DMS53 (cell line): ENCODE measurements around the gene UMODL1.

ENCODE experiments used
- DNase-seq: peaks from one replicate; lab custom pipeline; 2025; lab: John Stamatoyannopoulos, UW

The UMODL1 gene

DNA sequence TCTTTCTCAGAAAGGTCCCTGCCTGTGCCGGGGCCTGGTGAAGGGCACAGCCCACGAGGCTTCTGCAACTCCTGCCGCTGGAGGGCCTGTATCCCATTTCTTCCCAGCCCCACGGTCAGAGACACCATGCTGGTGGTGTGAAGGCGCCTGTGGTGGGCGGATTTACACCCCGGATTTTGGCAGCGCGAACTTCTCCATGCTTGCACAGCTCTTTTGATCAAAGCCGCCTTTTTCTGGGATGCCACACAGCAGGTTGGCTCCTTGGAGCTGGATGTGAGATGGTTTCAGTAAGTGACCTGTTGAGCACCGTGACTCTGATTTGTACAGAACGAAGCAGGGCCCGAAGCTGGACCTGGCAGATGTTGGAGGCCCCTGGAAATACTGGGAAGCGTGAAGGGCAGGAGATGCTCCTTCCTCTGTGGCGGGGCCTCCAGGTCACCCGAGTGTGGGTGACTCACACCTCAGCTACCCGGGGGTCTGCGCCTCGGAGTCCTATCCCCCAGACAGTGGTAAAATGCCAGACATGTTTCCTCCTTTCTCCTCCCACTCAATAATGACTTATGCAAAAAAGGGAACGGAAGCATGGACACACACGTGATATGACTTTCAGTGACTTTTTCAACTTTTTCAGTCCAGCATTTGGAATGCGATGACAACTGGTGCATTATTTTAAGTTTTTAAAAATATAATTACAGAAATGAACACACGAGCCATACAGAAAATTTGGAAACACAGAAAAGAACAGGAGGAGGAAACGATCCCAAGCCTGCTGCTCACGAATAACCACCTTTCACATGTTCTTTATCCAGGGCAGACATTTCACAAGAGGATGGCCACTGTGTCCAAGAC, 9.0 kb downstream of the UMODL1 start:
- no peak for DNase-seq

DNA sequence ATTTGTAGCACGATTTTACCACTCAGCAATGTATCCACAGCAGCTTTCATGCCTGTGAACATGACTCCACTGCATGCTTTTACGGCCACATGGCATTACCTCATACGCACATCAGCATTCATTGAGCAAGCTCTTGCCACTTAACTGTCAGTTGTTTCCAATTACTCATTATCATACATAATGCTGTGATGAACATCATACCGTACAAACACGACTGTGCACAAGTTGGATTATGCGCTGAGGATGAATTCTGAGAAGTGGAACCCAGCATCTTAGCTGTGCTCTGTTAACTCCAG, 9.6 kb downstream of the UMODL1 start:
- DNase-seq: no peak

DNA sequence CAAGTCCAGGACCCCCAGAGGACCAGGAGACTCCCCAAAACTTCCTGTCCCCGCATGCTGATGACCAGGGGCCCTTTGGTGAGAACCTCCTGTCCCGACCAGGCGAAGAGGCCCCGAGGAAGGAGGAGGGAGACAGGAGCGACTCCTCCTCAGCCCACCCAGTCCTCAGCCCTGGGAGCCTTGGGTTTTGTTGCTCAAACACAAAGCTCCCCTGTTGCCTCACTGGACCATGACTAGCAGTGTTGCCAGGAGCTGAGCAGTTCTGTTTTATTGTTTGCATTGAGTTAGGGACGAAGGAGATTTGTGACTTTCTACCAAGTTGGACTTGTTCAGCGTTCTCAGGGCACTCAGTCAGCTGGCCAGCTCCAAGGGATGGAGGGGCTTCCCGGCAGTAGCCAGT, 10.0 kb downstream of the UMODL1 start:
- DNase-seq: no peak

DNA sequence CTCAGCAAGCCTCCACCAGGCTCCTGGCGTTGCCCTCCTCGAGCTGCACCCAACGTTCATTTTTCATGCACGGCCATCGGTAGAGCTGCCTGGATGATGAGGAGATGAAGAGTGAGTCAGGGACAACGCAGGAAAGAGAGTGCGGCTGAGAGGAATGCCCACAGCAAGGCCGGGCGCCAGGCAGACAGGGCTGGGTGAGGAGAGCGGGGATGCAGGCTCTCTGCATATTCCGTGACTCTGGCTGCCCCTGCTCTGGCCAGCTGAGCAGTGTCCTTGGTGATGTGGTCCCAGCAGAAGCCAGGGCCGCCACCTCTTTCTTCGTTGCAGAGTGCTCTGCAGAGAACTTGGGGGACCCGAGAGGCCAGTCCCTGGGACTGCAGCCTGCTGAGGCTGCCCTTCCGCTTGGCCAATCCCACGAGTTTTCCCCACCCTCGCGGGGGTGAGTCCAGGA, 10.8 kb downstream of the UMODL1 start:
- DNase-seq: no peak

DNA sequence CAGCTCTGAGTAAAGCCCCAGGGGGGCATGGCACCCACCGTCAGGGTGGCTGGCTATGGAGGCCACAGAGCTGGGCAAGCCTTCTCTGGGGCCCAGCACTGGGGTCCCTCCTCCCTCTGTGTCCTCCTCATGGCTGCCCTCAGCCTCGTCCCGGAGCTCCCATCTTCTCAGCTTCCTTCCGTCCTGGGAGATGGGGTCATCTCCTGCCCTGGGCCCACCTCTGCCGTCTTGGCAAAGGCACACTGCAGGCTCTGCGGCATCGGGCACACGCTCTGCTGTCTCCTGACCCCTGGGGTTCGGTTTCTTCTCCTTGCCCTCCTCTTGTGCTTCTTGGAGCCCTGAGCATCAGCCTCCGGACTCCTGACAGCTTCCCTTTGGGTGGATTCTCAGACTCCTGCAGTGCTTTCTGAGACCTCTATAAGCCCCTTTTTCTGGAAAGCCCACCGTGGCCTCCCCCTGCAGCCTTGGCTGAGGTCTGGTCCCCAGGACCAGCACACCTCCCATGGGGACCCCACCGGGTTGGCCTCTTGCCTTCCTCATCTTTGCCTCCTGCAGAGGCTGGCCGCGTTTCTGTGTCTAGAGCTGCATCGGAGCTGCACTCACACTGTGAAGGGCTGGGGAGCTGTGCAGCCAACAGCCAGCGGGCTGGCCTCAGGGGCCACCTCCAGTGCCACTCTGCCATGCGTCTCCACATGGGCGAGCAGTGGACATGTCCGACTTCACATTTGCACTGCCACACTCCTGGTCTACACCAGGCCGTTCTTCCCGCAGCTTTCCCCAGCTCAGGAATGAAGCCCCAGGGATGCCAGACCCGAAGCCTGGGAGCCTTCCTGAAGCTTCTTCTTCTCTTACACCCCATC, 11.6 kb downstream of the UMODL1 start:
- DNase-seq: no peak

DNA sequence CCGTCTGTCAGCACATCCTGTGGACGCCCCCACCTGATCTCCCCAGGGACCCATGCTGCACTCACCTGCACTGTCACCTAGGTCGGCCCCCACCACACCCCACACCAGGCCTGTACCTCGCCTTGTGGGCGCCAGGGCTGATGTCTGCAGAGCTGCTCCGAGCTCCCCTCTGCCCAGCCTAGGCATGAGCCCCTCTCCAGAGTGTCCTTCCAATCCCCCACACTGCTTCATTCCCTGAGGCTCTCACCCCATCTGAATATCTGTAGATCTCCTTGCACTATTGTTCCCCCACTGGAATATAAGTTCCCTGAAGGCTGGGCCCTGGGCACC, 12.2 kb downstream of the UMODL1 start:
- no peak for DNase-seq

DNA sequence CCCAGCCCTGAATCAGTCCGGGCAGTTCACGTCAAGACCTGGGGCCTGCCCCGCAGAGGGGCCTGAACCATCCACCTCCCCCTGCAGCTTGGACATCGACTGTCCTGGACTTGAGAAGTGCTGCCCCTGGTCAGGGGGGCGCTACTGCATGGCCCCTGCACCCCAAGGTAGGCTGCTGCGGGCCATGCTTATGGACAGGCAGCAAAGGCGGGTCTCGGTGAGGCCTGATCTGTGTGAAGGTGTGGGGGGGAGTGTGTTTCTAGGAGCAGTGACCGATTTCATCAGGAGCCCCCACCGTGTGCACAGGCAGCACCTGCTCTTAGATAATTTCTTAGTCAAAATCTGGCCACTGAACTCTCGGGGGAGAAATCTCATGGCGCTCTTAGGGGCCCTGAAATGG, 13.0 kb downstream of the UMODL1 start:
- DNase-seq: no peak

DNA sequence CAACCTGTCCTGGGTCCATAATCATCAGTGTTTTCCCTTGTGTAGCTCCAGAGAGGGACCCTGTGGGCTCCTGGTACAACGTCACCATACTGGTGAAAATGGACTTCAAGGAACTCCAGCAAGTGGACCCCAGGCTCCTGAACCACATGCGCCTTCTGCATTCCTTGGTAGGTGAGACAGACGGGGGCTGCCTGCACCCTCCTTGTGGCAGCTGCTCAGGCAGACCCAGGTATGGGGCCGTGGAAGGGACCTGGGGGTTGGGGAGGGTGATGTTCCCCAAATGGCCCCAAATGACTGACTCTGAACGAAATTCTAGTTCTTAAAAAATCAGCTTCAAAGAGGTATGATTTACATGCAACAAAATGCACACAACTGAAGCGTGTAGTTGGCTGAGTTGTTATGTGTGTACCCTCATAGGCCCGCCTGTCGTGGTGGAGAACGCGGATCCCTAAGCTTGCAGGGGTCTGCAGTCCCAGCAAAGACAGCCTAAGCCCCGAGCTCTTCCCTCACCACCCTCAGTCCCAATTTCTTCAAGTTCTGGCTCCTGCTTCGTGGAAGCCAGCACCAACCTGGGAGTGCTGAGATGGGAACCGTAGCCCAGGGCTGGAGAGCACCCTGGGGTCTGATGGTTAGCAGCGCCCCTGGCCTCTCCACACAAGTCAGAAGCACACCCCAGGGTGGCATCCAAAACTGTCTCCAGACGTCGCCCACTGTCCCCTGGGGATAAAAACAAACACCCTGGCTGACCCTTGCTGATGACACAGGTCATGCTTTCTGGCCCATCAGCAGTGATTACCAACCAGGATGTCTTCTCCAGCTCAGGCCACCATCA, 14.3 kb downstream of the UMODL1 start:
- DNase-seq: no peak

DNA sequence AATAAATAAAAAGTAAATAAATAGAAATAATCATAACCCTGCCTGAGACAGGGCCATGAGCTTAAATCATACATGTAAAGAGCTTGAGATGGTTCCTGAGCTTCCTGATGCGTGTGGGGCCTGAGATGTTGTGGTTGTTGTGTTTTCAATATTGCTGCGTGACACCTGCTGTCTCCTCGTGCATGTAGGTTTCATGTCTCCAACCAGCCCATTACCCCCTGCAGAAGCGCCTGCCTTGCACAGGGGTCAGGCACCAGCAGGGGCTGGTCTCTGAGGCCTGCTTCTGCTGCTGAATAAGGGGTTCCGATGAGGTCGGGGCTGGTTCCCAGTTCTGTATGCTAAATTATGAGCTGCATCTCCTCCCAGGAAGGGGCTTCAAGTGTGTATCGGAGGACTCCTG, 15.9 kb downstream of the UMODL1 start:
- DNase-seq: no peak

DNA sequence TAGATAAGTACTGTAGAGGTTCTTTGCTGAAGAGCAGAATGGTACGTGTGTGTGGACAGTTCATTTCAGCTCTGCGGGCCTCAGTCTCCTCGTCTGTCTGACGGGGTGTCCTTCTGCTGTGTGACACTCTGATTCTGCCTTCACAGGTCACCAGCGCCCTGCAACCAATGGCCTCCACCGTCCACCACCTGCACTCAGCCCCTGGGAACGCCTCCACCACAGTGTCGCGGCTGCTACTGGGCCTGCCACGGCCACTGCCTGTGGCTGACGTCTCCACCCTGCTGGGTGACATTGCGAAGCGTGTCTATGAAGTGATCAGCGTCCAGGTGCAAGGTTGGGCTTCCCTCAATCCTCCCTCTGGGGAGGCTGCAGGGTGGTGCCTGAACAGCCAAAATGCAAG, 17.0 kb downstream of the UMODL1 start:
- no peak for DNase-seq

DNA sequence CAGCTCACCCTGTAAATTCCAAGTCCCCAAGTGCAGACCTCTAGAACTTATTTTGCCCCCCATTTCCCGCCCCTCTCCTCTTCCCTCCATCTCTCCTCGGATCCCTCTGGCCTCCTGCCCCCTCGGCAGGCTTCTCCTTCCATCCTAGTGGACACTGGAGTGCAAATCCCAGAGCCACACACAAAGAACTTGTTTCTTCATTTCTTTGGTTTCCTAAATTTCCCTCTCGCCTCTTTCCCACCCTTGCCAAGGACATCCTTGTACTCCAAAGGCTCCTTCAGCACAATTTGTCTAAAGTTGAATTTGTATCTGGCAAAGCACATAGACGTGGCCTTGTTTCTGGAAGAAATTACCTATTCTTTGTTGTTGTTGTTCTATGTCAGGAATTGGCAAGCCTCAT, 17.5 kb downstream of the UMODL1 start:
- no peak for DNase-seq

DNA sequence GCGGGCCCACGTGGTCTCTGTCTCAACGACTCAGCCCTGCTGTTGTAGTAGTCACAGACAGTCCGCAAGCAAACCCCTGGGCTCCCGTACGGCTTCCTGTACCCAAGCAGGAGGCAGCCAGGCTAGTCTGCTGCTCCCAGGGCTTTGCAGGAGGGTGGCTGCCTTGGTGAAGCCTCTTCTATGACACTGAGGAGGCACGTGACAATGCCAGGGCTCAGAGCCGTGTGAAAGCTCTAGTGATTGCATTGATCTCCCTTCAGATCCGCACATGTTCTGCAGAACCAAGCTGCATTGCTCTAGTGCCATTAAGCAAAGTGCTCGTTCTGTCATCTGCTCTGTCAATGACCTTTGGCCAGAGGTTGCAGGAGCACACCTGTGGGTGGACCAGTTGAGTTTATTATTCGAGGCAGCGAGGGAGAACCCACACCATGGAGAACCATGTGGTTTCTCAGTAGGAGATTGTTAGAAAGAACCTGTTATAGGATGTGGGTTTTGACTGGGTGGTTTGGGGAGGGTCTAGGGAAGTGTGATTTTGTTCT, 18.0 kb downstream of the UMODL1 start:
- peak; percentile 19 for DNase-seq

DNA sequence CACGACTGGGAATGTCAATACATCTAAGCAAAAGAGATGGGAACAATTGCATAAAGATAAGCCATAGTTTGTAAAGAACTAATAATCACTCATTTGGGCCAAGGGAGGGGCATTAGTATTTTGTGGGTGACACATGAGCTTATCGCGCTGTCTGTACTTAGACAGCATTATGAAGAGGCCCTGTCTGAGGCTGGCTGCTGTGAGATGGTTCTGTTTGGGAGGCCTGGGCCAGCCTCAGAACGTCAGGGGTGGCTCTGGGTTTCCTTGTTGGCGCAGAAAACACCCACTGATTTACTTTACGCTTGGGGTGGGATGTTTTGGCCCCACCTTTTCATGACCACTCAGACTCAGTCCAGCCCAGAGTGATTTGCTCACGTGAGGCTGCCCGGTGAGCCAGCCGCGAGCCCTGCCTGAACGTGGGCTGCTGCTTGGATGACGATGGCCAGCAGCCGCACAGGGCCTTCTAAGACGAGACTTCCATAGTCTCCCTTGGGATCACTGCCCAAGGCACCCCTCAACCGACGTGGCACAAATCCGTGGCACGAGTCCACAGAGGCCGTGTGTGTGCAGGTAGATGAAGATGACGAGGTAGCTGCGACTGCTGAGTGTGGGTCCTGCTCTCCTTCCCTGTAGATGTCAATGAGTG, 18.7 kb downstream of the UMODL1 start:
- DNase-seq: no peak

DNA sequence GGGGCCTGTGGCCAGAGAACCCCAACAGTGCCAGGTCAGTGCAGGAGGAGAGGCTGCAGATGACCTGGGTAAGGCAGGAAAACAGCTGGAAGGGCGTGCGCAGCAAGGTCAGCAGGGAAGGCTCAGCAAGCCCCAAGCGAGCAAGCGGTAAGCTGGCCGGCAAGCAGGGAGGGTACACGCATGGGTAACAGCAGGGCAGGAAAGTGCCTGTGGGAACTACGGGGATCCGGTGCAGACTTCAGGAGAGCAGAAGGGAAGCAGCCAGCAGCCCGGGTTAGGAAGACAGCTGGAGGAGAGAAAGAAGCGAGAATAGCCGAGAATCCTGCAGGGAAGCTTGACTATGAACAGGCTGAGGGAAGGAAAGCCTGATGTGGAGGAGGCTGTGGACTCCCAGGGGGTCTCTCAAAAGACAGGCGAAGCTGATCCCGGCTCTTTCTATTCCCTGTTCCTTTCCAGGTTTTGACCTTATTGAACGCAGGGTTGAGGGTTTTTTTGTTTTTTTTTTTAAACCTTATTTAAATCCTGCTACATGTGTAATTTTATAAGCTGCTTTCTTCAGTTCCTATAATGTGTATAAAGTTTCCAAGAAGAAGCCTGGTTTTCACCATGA, 20.9 kb downstream of the UMODL1 start:
- DNase-seq: no peak

DNA sequence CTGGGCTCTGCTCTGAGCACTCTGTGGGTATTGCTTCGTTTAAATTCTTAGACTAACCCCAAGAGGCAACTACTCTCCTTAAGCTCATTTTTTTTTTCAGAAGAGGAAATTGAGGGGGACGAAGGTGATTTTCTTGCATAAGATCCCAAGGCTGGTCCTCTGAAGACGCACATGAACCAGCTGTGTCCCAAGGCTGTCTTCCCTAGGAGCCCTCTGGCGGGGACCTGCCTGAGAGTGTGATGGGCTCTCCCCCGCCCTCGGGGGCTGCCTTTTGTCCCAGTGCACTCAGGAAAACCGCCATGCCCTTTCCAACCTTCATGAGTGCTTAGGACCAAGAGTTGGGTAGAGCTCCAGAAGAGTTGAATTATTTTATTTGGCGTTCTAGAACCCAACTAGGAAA, 21.7 kb downstream of the UMODL1 start:
- DNase-seq: no peak

DNA sequence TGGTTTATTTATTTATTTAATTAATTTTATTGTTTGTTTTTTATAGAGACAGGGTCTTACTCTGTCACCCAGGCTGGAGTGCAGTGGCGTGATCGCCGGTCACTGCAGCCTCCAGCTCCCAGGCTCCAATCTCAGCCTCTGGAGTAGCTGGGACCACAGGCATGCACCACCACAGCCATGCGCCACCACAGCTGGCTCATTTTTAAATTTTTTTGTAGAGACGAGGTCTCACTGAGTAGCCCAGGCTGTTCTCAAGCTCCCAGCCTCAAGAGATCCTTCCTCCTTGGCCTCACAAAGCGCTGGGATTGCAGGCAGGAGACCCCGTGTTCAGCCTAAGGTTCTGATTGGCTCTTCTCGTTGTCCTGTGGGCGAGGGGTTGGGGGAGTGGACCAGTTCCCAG, 22.1 kb downstream of the UMODL1 start:
- DNase-seq: no peak

DNA sequence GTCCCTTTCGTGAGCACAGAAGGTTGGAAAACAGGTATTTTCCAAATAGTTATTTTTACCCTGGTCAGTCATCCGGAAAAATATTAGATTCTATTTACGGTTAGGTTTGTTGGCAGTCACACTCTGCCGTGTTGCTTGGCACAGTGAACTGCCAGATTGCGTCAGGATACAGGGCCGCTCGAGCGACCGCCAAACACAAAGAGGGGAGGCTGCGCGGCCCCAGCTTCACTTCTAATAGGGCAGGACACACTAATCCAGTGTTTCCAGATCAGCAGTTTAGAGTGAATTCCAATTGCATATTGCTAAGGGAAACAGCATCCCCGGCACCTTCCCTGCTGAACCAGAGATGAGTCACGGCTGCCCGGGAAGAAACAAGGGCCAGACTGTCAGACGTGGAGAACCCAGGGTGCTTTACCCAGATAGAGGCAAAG, 22.9 kb downstream of the UMODL1 start:
- DNase-seq: peak; percentile 12

DNA sequence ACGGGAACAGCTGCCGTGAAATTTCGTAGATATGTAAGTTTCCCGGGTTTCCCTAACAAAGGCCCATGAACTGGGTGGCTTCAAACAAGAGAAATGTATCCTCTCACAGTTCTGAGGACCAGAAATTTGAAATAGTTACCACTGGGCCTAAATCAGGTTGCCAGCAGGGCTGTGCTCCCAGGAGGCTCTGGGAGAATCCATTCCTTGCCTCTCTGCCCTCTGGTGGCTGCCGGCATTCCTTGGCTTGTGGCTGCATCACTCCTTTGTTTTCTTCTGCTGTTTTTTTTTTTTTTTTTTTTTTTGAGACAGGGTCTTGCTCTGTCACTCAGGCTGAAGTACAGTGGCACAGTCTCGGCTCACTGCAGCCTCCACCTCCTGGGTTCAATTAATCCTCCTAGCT, 23.7 kb downstream of the UMODL1 start:
- DNase-seq: peak; percentile 30

DNA sequence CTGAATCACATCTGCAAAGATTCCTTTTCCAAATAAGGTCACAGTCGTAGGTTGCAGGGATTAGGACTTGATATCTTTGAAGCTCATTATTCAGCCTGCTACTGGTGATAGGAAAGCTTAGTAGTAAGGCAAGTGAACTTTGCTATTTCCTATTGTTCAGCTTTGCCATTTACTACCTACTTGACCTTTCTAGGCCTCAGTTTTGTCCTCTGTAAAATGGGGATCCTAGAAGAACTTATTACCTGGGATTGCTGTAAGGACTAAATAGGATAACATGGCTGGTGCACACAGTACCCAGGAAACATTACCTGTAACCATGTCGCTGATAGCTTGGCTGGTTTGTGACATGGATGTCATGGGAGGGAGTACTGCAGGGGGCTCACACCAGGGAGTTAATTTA, 24.5 kb downstream of the UMODL1 start:
- no peak for DNase-seq

DNA sequence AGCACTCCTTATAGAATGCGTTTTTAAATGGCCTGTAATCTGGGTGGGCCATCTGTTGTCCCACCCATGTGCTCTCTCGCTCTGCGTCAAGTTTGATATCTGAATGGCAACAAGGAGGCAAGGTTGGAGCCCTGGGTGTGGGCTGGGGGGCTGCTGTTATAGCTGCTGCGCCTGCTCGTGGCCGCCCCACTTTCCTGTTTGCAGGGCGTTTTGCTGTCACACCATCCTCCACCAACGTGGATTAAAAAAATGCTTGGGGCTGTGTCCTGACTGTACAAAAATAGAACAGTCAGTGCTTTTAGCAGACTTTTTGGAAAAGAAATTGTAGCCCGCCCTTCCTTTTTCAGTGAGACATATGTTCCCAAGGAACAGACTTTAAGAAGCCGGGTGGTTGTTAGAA, 25.4 kb downstream of the UMODL1 start:
- DNase-seq: no peak

DNA sequence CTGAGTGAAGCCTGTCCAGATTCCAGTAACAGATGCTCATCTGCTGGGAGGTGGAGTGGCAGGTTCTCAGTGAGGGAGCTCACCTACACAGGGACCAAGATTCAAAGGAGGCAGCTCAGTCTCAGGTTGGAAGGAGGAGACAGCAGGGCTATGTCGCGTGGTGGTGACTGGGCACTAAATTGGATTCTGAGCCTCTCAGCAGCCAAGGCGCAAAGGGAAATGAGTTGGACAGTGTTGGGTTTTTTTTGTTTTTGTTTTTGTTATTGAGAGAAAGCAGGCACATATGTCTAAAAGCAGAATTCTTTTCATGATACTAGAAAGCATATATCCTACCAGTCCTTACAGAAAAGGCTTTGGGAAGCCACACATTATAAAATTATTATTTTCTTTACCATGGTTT, 26.2 kb downstream of the UMODL1 start:
- DNase-seq: peak; percentile 70
